Measurements from ENCODE around the gene TMEM61. TPM values are rescaled to one million over a fixed set of nuclear protein-coding genes. Genes with fewer than 3 reads are reported as not detected.
"Not testable (repeated sequence)": the region's sequence is repeated elsewhere in the genome, so short reads cannot be mapped to it uniquely, and the experiment has no call there.

TMEM61 gene
- total RNA-seq, 1 donor from 2014 or later: not detected

GRCh38 chr1:54962612-54963395 is 17.6 kb upstream of the TMEM61 start:
- no peak for DNase-seq (ENCODE audit: low read depth in 2 of 2)

DNA sequence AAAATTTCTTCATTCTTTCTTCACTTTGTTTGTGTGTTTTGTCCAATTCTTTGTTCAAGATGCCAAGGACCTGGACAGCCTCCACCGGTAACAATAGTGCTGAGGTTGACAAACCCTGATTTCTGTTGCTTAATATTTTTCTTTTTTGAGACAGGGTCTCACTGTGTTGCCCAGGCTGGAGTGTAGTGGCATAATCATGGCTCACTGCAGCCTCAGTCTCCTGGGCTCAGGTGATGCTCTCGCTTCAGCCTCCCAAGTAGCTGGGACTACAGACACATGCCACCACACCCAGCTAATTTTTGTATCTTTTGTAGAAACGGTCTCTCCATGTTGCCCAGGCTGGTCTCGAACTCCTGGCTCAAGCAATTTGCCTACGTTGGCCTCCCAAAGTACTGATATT is 16.6 kb upstream of the TMEM61 start:
- not testable (repeated sequence) for DNase-seq (ENCODE audit: low read depth in 2 of 2)

DNA sequence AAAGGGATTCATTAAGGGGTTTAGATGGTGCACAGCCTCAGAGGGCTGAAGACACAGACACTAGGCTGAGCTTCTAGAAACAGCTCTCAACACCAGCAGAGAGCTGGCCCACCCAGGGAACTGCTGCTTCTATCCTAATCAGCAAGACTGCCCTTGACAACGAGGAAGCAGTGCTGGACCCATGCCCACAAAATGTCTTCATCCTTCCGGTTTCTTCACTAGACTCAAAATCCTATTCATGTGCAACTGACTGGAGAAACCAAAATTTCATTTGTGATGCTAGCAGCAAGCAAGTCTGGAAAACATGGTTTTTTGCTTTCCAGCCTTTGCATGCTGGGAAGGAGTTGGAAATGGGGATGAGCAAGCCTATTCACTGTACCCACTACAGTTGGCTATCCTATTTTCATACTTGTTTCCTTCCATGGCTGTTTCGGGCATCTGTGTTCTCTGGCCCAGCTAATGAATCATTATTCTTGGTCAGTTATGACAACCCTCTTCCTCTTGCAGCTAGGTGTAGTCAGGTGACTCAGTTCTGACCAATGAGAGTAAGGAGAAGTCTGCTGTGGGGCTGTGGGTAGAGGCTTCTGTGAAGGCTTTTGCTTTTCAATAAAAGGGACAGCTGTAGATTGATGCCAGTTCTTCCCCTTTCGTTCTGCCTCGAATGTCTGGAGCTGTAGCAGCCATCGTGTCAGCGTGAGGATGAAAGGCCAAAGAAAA is 14.6 kb upstream of the TMEM61 start:
- DNase-seq (ENCODE audit: low read depth in 2 of 2): peak; percentile 68 to 79

DNA sequence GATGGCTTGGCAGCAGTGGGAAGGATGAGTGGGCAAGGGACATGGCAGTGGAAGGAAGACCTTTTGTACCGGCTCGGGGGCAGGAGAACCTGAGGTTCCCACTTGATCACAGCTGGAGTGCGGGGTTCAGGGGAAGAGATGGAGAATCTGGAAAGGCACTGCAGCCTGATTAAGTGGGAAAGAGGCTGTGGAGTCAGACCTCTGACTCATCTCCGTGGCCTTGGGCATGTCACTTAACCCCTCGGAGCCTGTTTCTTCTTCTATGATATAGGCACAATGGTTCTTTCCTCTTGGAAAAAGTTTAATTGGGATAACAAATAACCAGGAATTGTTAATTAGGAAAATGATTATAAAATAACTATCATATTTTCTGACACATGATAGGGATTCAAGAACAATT is 13.1 kb upstream of the TMEM61 start:
- no peak for DNase-seq (ENCODE audit: low read depth in 2 of 2)

GRCh38 chr1:54968551-54968950 is 11.9 kb upstream of the TMEM61 start:
- DNase-seq (ENCODE audit: low read depth in 2 of 2): peak in 1 of 2 donors; percentile 33

DNA sequence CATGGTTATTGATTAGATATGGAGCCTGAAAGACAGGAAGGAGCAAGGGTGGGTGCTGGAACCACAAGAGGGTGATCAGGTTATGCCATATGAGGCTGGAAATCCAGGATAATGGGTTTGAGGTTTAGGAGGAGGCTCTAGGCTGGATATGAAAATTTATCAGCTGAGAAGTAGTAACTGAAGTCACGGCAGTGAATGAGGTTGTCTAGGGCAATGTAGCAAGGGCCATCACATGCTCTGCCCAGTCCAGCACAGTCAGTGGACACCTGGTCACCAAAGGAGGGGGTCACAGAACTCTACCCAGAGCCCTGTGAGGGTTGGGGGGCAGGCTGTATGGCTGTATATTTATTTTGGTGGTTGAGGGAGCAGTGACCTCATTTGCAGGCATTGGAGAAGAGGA is 10.5 kb upstream of the TMEM61 start:
- DNase-seq (ENCODE audit: low read depth in 2 of 2): no peak

GRCh38 chr1:54970901-54971300 is 9.5 kb upstream of the TMEM61 start:
- no peak for DNase-seq (ENCODE audit: low read depth in 2 of 2)

GRCh38 chr1:54971317-54971791 is 9.1 kb upstream of the TMEM61 start:
- peak in 1 of 2 donors; percentile 35 for DNase-seq (ENCODE audit: low read depth in 2 of 2)

DNA sequence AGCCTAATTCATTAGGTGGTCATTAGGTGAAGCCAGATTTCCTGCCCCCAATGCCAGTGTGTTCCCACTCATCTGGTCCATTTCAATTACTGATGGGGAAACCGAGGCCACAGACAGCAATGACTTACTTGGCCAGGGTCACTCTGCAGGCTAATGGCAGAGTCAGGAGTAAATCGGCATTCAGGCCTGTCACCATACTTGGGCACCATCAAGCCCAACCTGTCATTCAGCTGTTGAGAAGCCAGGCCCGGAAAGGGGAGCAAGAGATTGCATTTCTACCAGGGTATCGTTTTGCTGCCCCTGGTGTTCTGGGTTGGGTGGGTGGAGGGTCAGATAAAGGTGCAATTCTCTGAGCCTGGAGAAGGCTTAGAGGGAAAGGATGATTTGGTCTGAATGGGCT is 8.0 kb upstream of the TMEM61 start:
- no peak for DNase-seq (ENCODE audit: low read depth in 2 of 2)

GRCh38 chr1:54973205-54973921 is 7.1 kb upstream of the TMEM61 start:
- peak in 1 of 2 donors; percentile 21 for DNase-seq (ENCODE audit: low read depth in 2 of 2)

GRCh38 chr1:54975356-54976108 is 4.9 kb upstream of the TMEM61 start:
- DNase-seq (ENCODE audit: low read depth in 2 of 2): no peak

GRCh38 chr1:54976747-54977146 is 3.7 kb upstream of the TMEM61 start:
- peak in 1 of 2 donors; percentile 42 for DNase-seq (ENCODE audit: low read depth in 2 of 2)

- no peak for DNase-seq (ENCODE audit: low read depth in 2 of 2)
Measured at GRCh38 chr1:54977533-54978297, 2.7 kb upstream of the TMEM61 start.

DNA sequence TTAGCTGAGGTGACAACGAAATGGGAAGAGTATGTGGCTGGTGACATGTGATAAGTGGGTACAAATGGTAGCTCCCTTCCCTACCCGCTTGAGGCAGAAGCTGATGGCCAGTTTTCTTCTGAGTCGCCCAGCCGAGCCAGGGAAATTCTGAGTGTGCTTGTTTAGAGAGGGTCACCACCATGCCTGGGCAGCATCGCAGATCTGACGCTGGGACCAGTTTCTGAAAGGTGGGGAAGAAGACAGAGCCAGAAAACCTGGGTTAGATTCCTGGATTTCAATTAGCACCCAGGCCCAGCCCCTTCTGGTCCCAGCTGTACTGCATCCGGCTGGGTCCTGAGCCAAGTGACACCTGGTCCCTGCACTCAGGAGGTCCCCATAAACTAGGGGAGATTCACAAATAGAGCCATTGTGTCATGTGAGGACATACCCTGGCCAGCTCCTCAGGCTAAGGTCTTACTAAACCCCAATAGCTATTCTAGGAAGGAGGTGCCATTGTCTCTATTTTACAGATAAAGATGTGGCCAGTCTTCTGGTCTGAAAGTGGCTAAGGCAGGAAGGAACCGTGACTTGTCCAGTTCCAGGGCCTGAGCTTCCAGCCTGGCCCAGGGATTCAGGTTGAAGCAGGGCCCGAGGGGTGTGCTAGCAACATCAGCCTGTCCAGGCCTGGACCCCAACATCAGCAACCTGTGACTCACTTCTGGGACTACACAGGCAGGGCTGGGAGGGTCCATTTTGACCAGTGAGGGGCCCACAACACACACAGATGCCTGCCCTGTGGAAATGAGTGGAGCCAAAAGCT is 1.7 kb upstream of the TMEM61 start:
- DNase-seq (ENCODE audit: low read depth in 2 of 2): no peak

- no peak for DNase-seq (ENCODE audit: low read depth in 2 of 2)
Measured at GRCh38 chr1:54979327-54979891, 1.0 kb upstream of the TMEM61 start.

- no peak for DNase-seq (ENCODE audit: low read depth in 2 of 2)
Measured at GRCh38 chr1:54980046-54980527, 341 bp upstream of the TMEM61 start.

DNA sequence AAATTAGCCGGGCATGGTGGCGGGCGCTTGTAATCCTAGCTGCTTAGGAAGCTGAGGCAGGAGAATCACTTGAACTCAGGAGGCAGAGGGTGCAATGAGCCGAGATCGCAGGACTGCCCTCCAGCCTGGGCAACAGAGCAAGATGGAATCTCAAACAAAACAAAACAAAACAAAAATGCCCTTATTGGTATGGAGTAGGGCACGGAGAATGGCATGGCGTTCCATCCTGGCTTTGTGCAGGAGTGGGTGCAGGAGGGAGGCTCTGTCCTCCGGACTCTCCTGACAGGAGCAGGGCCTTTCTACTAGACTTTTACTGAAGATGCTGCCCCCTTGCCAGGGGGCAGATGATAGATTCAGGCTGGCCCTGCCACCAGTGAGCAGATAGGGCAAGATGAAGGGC is 1.0 kb downstream of the TMEM61 start:
- no peak for DNase-seq (ENCODE audit: low read depth in 2 of 2)

- no peak for DNase-seq (ENCODE audit: low read depth in 2 of 2)
Measured at GRCh38 chr1:54982739-54983138, 2.3 kb downstream of the TMEM61 start.

GRCh38 chr1:54984131-54984842 is 3.9 kb downstream of the TMEM61 start:
- no peak for DNase-seq (ENCODE audit: low read depth in 2 of 2)
